Measurements from ENCODE around the gene ITGA3.

Gene ITGA3

DNA sequence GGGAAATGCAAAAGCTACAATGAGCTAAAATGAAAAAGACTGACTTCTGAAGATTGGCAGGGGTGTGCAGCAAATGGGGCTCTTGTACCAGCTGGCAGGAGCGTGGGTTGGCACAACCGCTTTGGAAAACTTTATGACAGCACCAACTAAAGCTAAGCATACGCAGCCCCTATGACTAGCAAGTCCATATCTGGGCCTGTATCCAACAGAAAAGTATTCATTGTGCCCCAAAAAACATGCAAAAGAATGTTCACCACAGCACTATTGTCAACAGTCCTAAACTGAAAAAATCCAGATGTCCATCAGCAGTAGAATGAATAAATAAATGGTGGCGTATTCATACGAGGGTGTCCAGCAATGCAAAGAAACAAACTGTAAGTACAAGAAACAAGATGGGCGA lies 22.6 kb upstream of the ITGA3 start:
- TF ChIP-seq, protein P1, sequence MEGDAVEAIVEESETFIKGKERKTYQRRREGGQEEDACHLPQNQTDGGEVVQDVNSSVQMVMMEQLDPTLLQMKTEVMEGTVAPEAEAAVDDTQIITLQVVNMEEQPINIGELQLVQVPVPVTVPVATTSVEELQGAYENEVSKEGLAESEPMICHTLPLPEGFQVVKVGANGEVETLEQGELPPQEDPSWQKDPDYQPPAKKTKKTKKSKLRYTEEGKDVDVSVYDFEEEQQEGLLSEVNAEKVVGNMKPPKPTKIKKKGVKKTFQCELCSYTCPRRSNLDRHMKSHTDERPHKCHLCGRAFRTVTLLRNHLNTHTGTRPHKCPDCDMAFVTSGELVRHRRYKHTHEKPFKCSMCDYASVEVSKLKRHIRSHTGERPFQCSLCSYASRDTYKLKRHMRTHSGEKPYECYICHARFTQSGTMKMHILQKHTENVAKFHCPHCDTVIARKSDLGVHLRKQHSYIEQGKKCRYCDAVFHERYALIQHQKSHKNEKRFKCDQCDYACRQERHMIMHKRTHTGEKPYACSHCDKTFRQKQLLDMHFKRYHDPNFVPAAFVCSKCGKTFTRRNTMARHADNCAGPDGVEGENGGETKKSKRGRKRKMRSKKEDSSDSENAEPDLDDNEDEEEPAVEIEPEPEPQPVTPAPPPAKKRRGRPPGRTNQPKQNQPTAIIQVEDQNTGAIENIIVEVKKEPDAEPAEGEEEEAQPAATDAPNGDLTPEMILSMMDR (IDR thresholded peaks at IDR 0.05; ENCODE audit: poor library complexity, severe bottlenecking): no peak
- no peaks in the 10 kb centered on the region for H3K27me3 ChIP-seq (ENCODE audit: insufficient read depth, poor library complexity, severe bottlenecking)
- no peaks in the 10 kb centered on the region for H3K36me3 ChIP-seq (ENCODE audit: low read depth)
- H3K4me1 ChIP-seq (ENCODE audit: insufficient read depth, poor library complexity, severe bottlenecking): peaks cover 33% of the 10 kb centered on the region
- DNase-seq (ENCODE audit: low spot score): no peak
- H3K27ac ChIP-seq (ENCODE audit: poor library complexity, severe bottlenecking): no peak overlapping the region
- no peak overlapping the region for H3K4me3 ChIP-seq (ENCODE audit: severe bottlenecking)
- H3K9me3 ChIP-seq (ENCODE audit: severe bottlenecking): no peaks in the 10 kb centered on the region
- no peak for ATAC-seq (ENCODE audit: low read depth)

- Histone ChIP-seq H3K4me3 (ENCODE audit: severe bottlenecking) (no peak overlapping the region), H3K4me1 (ENCODE audit: insufficient read depth, poor library complexity, severe bottlenecking) (peaks cover 21% of the 10 kb centered on the region), H3K27me3 (ENCODE audit: insufficient read depth, poor library complexity, severe bottlenecking) (no peaks in the 10 kb centered on the region), H3K27ac (ENCODE audit: poor library complexity, severe bottlenecking) (no peak overlapping the region), H3K36me3 (ENCODE audit: low read depth) (no peaks in the 10 kb centered on the region), H3K9me3 (ENCODE audit: severe bottlenecking) (no peaks in the 10 kb centered on the region)
- no peak for DNase-seq (ENCODE audit: low spot score)
- TF ChIP-seq, protein P1 (IDR thresholded peaks at IDR 0.05; ENCODE audit: poor library complexity, severe bottlenecking): no peak
- ATAC-seq (ENCODE audit: low read depth): no peak
Measured at GRCh38 chr17:50034498-50035364, 21.2 kb upstream of the ITGA3 start.

GRCh38 chr17:50035421-50035879 lies 20.5 kb upstream of the ITGA3 start:
- Histone ChIP-seq H3K4me3 (ENCODE audit: severe bottlenecking) (no peak overlapping the region), H3K36me3 (ENCODE audit: low read depth) (no peaks in the 10 kb centered on the region), H3K27ac (ENCODE audit: poor library complexity, severe bottlenecking) (no peak overlapping the region), H3K4me1 (ENCODE audit: insufficient read depth, poor library complexity, severe bottlenecking) (peaks cover 21% of the 10 kb centered on the region), H3K27me3 (ENCODE audit: insufficient read depth, poor library complexity, severe bottlenecking) (no peaks in the 10 kb centered on the region), H3K9me3 (ENCODE audit: severe bottlenecking) (no peaks in the 10 kb centered on the region)
- DNase-seq (ENCODE audit: low spot score): no peak
- ATAC-seq (ENCODE audit: low read depth): no peak
- TF ChIP-seq, protein P1 (IDR thresholded peaks at IDR 0.05; ENCODE audit: poor library complexity, severe bottlenecking): no peak

DNA sequence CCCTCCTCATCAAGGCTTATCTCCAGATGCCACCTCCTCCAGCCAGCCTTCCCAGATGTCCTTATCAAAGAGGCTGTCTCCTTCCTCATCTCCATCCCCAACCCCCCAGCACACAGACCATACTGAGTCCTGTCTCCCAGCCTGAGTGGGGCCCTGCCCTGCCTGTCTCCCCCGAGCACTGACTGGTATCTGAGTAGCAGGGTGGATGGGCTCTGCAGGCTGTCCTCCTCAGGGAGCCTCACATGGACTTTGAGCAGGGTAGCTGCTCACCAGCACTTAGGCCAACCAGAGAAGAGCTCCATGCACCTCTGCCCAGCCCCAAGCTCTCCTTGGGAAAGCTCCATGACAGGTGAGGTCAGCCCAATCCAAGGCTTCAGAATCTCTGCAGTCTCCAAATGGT lies 20.0 kb upstream of the ITGA3 start:
- Histone ChIP-seq H3K9me3 (ENCODE audit: severe bottlenecking) (no peaks in the 10 kb centered on the region), H3K4me3 (ENCODE audit: severe bottlenecking) (no peak overlapping the region), H3K36me3 (ENCODE audit: low read depth) (no peaks in the 10 kb centered on the region), H3K4me1 (ENCODE audit: insufficient read depth, poor library complexity, severe bottlenecking) (peaks cover 21% of the 10 kb centered on the region), H3K27ac (ENCODE audit: poor library complexity, severe bottlenecking) (peak overlapping the region; percentile 80), H3K27me3 (ENCODE audit: insufficient read depth, poor library complexity, severe bottlenecking) (no peaks in the 10 kb centered on the region)
- DNase-seq (ENCODE audit: low spot score) (no peak), ATAC-seq (ENCODE audit: low read depth) (no peak)
- TF ChIP-seq, protein P1 (IDR thresholded peaks at IDR 0.05; ENCODE audit: poor library complexity, severe bottlenecking): no peak
